ENCODE measurements around the gene SNX14.

DNA sequence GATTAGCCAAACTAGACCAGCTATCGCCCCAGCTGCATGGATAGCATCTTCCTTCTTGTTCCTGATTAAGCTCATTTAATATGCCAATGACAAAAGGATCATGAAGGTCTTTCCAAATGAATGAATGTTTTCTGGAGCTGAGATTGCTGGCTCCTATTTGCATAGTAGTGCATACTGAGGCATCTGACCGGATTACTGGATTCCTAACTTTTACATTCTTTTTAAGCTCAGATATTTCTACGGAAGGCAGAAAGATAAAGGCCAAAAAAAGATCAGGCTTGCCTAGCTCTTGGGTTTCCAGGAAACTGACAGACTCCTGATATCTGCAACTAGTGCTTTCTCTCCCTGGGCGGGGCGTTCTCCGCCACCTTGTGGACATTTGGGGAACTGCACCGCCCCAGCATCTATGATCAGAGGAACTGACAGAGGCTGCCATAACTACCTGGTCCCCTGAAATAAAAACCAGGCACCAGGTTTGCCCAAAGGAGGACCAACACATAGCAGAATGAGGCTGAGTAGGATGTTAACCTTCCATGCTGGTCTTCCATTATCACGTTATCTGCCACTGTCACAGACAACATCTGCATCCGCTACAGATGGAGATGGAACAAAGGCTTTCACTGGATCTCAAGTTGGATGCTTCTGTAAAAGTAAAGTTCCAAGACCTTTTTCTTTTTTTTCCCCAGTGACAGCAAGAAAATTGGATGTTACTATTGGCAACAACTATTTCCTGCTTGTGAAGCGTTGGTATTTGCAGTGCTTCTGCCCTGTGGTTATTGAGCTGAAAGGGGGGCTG lies 110.6 kb downstream of the SNX14 start:
- TF ChIP-seq, protein P1, sequence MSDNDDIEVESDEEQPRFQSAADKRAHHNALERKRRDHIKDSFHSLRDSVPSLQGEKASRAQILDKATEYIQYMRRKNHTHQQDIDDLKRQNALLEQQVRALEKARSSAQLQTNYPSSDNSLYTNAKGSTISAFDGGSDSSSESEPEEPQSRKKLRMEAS (IDR thresholded peaks at IDR 0.05): no peak
- TF ChIP-seq EP300 (IDR thresholded peaks at IDR 0.05; ENCODE audit: borderline replicate concordance) (no peak), EGR1 (IDR thresholded peaks at IDR 0.05) (no peak), TAF1 (IDR thresholded peaks at IDR 0.05; ENCODE audit: low read depth) (no peak), RAD21 (IDR thresholded peaks at IDR 0.05; ENCODE audit: low read depth) (peak; percentile 95), ZBTB7A (IDR thresholded peaks at IDR 0.05; ENCODE audit: low read depth) (no peak), YY1 (IDR thresholded peaks at IDR 0.05; ENCODE audit: low read depth) (no peak), CREB1 (IDR thresholded peaks at IDR 0.05; ENCODE audit: low read depth) (no peak), FOXM1 (IDR thresholded peaks at IDR 0.05; ENCODE audit: borderline replicate concordance, low read depth) (no peak), TCF12 (IDR thresholded peaks at IDR 0.05; ENCODE audit: low read depth) (no peak), NFIC (IDR thresholded peaks at IDR 0.05) (no peak), CEBPB (IDR thresholded peaks at IDR 0.05) (no peak)
- TF ChIP-seq, protein P2, sequence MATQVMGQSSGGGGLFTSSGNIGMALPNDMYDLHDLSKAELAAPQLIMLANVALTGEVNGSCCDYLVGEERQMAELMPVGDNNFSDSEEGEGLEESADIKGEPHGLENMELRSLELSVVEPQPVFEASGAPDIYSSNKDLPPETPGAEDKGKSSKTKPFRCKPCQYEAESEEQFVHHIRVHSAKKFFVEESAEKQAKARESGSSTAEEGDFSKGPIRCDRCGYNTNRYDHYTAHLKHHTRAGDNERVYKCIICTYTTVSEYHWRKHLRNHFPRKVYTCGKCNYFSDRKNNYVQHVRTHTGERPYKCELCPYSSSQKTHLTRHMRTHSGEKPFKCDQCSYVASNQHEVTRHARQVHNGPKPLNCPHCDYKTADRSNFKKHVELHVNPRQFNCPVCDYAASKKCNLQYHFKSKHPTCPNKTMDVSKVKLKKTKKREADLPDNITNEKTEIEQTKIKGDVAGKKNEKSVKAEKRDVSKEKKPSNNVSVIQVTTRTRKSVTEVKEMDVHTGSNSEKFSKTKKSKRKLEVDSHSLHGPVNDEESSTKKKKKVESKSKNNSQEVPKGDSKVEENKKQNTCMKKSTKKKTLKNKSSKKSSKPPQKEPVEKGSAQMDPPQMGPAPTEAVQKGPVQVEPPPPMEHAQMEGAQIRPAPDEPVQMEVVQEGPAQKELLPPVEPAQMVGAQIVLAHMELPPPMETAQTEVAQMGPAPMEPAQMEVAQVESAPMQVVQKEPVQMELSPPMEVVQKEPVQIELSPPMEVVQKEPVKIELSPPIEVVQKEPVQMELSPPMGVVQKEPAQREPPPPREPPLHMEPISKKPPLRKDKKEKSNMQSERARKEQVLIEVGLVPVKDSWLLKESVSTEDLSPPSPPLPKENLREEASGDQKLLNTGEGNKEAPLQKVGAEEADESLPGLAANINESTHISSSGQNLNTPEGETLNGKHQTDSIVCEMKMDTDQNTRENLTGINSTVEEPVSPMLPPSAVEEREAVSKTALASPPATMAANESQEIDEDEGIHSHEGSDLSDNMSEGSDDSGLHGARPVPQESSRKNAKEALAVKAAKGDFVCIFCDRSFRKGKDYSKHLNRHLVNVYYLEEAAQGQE (IDR thresholded peaks at IDR 0.05; ENCODE audit: low read depth): no peak
- TF ChIP-seq, protein P3, sequence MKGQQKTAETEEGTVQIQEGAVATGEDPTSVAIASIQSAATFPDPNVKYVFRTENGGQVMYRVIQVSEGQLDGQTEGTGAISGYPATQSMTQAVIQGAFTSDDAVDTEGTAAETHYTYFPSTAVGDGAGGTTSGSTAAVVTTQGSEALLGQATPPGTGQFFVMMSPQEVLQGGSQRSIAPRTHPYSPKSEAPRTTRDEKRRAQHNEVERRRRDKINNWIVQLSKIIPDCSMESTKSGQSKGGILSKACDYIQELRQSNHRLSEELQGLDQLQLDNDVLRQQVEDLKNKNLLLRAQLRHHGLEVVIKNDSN (IDR thresholded peaks at IDR 0.05): no peak

Data from Ishikawa (cell line).